ENCODE measurements around the gene RPLP2.

The RPLP2 gene

GRCh38 chr11:853682-854448, 44.1 kb downstream of the RPLP2 start:
- ATAC-seq: no peak

GRCh38 chr11:854601-855329, 45.0 kb downstream of the RPLP2 start:
- ATAC-seq: no peak

- no peak for ATAC-seq
Observed at GRCh38 chr11:855330-855674, 45.5 kb downstream of the RPLP2 start.

DNA sequence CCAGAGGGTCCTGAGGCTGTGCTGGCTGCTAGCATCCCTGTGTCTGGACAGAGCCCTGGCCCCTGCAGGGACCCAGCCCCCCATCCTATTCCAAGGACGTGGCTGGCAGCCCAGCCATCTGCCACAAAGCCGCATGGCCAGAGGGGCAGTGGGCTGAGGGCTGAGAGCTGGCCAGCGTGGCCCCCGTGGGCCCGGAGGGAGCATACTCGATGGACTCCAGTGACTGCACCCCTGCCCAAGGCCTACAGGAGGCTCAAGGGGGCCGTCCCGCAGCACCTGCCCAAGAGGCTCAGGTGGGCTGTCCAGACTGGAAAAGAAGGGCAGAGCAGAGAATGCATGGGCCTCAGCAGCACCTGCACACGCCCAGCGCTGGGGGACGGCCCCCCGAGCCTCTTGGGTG, 46.0 kb downstream of the RPLP2 start:
- ATAC-seq: no peak

DNA sequence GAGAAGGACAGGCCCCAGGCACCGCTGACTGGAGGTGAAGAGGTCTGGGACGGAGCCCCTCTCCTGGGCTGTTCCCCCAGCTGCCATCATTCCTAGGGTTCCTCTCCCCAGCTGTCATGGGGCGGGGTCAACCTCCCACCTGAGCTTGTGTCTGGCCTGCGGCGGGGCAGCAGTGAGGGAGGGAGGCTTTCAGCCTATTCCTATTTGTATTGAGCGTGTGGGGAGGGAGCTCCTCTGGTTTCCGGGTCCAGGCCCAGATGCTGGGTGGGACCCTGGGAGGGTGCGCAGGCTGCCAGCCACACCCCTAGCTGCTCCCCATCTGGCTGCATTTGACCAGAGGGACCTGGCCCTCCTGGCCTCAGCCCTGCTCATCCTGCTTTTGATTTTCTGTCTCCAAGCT, 46.6 kb downstream of the RPLP2 start:
- no peak for ATAC-seq

- no peak for ATAC-seq
Observed at GRCh38 chr11:858053-858761, 48.4 kb downstream of the RPLP2 start.

DNA sequence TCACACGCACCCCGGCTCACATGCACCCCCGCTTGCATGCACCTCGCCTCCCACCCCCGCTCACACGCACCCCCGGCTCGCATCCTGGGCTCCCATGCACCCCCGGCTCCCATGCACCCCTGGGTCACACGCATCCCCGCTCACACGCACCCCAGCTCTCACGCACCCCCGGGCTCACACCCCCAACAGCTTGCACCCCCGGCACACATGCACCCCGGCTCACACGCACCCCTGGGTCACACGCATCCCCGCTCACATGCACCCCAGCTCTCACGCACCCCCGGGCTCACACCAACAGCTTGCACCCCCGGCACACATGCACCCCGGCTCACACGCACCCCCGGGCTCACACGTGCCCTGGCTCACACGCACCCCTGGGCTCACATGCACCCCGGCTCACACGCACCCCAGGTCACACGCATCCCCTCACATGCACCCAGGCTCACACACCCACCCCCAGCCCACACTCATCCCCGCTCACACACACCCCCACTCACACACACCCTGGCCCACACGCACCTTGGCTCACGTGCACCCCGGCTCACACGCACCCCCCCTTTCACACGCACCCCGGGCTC, 49.1 kb downstream of the RPLP2 start:
- no peak for ATAC-seq

DNA sequence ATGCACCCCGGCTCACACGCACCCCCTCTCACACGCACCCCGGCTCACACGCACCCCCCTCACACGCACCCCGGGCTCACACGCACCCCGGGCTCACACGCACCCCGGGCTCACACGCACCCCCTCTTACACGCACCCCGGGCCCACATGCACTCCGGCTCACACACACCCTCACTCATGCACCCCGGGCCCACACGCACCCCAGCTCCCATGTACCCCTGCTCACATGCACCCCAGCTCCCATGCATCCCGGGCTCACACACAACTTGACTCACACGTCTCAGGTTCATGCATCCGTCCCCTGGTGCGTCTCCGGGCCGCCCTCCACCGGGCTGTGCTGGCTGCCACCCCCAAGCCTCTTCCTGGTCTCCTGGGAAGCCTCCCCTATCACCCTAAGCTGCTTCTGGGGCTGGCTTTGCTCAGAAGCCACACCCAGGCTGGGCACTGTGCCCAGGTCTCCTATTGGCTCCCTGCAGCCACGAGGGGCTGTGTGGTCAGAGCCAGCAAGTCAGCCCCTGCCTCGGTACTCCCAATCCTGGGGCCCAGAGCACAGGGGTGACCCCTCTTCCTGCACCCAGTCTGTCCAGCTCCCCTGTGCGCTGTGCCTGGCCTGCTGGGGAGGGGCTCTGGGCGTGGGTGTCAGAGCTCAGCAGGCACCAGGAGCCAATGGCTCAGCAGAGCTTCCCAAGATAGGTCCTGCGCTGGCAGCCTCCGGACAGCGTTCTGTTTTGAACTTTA, 49.8 kb downstream of the RPLP2 start:
- no peak for ATAC-seq

GRCh38 chr11:860234-861104, 50.7 kb downstream of the RPLP2 start:
- no peak for ATAC-seq

- no peak for ATAC-seq
Observed at GRCh38 chr11:861105-861479, 51.3 kb downstream of the RPLP2 start.

DNA sequence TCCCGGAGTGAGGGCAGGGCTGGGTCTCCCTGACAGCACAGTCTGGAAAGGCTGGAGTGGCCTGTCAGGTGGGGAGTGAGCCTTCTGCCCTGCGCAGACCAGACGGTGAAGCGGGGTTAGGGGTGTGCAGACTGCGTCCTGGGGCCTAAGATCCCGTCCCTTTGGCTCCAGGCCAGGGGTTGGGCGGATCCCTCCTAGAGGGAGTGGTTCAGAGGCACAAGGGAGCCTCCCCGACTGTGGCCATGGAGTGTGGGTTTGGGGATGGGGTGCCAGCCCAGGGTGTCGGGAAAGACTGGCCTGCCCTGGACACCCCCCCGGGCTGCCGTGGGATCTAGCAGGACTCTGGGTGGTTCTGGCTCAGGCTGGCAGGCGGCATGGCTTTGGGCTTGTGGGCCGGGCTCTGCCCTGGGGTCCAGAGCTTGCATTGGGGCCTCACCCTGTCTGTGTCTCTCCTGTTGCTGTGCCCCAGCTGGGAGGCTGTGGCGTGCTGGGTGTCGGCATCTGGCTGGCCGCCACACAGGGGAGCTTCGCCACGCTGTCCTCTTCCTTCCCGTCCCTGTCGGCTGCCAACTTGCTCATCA, 52.4 kb downstream of the RPLP2 start:
- no peak for ATAC-seq

Measured in activated CD4-positive, CD25-positive, alpha-beta regulatory T cell treated with anti-CD3 and anti-CD28 coated beads, Interleukin-2, amount 50 U/mL, for 24 hours (primary cell).